ENCODE results near the gene AP3S2.
"Not testable (repeated sequence)": the region's sequence is repeated elsewhere in the genome, so short reads cannot be mapped to it uniquely, and the experiment has no call there.

AP3S2 gene

GRCh38 chr15:89893696-89894447 is at the start of gene AP3S2:
Gene AP3S2 (minus strand): TSS chr15:89893994. CDS start chr15:89893949, 45 bp downstream.
- peak; percentile 73 to 80 (median 75) for DNase-seq (ENCODE audit: low read depth in 3 of 3, low spot score in 1 of 3)

GRCh38 chr15:89939910-89940309 is 46.1 kb upstream of the AP3S2 start:
- DNase-seq (ENCODE audit: low read depth in 3 of 3, low spot score in 1 of 3), result no peak

- not testable (repeated sequence) for DNase-seq (ENCODE audit: low read depth in 3 of 3, low spot score in 1 of 3)
These were observed 45.6 kb upstream of the AP3S2 start for GRCh38 chr15:89939377-89939776.

- DNase-seq (ENCODE audit: low read depth in 3 of 3, low spot score in 1 of 3), result no peak
These were observed 43.9 kb upstream of the AP3S2 start for GRCh38 chr15:89937365-89938350.

GRCh38 chr15:89936786-89937265 is 43.0 kb upstream of the AP3S2 start:
- DNase-seq (ENCODE audit: low read depth in 3 of 3, low spot score in 1 of 3), result no peak

GRCh38 chr15:89936051-89936785 is 42.4 kb upstream of the AP3S2 start:
- DNase-seq (ENCODE audit: low read depth in 3 of 3, low spot score in 1 of 3), result no peak

GRCh38 chr15:89932880-89933279 is 39.1 kb upstream of the AP3S2 start:
- no peak for DNase-seq (ENCODE audit: low read depth in 3 of 3, low spot score in 1 of 3)

GRCh38 chr15:89928421-89928820 is 34.6 kb upstream of the AP3S2 start:
- no peak for DNase-seq (ENCODE audit: low read depth in 3 of 3, low spot score in 1 of 3)

GRCh38 chr15:89926158-89926557 is 32.4 kb upstream of the AP3S2 start:
- no peak for DNase-seq (ENCODE audit: low read depth in 3 of 3, low spot score in 1 of 3)

GRCh38 chr15:89917442-89918101 is 23.8 kb upstream of the AP3S2 start:
- no peak for DNase-seq (ENCODE audit: low read depth in 3 of 3, low spot score in 1 of 3)

GRCh38 chr15:89916660-89917059 is 22.9 kb upstream of the AP3S2 start:
- no peak for DNase-seq (ENCODE audit: low read depth in 3 of 3, low spot score in 1 of 3)

GRCh38 chr15:89912674-89913396 is 19.0 kb upstream of the AP3S2 start, which contains the start of gene ARPIN:
Gene ARPIN (minus strand): TSS chr15:89912952. CDS start chr15:89912835, 117 bp downstream.
- no peak for DNase-seq (ENCODE audit: low read depth in 3 of 3, low spot score in 1 of 3)

- DNase-seq (ENCODE audit: low read depth in 3 of 3, low spot score in 1 of 3), result no peak
These were observed 18.4 kb upstream of the AP3S2 start for GRCh38 chr15:89912145-89912673.

- DNase-seq (ENCODE audit: low read depth in 3 of 3, low spot score in 1 of 3), result no peak
These were observed 17.3 kb upstream of the AP3S2 start for GRCh38 chr15:89910891-89911626.

- no peak for DNase-seq (ENCODE audit: low read depth in 3 of 3, low spot score in 1 of 3)
These were observed 15.8 kb upstream of the AP3S2 start for GRCh38 chr15:89909611-89910010.

- no peak for DNase-seq (ENCODE audit: low read depth in 3 of 3, low spot score in 1 of 3)
These were observed 14.4 kb upstream of the AP3S2 start for GRCh38 chr15:89908226-89908625.

GRCh38 chr15:89907289-89907688 is 13.5 kb upstream of the AP3S2 start:
- no peak for DNase-seq (ENCODE audit: low read depth in 3 of 3, low spot score in 1 of 3)

- no peak for DNase-seq (ENCODE audit: low read depth in 3 of 3, low spot score in 1 of 3)
These were observed 12.1 kb upstream of the AP3S2 start for GRCh38 chr15:89905846-89906378.

- DNase-seq (ENCODE audit: low read depth in 3 of 3, low spot score in 1 of 3), result no peak
These were observed 10.7 kb upstream of the AP3S2 start for GRCh38 chr15:89904519-89904918.
